Hematopoietic multipotent progenitor cell treated with erythropoietin and hydrocortisone succinate and interleukin-3 and kit ligand, for 6 days (in vitro differentiated cells): ENCODE results near the gene RGS7.
"Not testable (repeated sequence)": the region's sequence is repeated elsewhere in the genome, so short reads cannot be mapped to it uniquely, and the experiment has no call there.

Experiments used
- DNase-seq: peaks from one replicate; pipeline ENCODE4 v3.0.0-alpha.2; 2015

The RGS7 gene

GRCh38 chr1:240905225-240905765 lies 451.7 kb downstream of the RGS7 start:
- no peak for DNase-seq

DNA sequence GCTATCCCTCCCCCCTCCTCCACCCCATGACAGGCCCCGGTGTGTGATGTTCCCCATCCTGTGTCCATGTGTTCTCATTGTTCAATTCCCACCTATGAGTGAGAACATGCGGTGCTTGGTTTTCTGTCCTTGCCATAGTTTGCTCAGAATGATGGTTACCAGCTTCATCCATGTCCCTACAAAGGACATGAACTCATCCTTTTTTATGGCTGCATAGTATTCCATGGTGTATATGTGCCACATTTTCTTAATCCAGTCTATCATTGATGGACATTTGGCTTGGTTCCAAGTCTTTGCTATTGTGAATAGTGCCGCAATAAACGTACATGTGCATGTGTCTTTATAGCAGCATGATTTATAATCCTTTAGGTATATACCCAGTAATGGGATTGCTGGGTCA lies 461.6 kb downstream of the RGS7 start:
- not testable (repeated sequence) for DNase-seq

DNA sequence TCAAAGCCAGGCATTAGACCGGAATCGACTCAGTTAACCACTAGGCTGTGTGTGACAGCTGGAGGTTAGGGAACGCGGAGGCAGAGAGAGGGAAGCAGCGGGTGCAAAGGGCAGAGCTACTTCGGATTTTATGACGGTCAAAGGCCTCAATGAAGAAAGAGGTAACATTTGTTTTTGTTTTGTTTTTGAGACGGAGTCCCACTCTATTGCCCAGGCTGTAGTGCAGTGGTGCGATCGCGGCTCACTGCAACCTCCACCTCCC lies 468.3 kb downstream of the RGS7 start:
- DNase-seq, result no peak

DNA sequence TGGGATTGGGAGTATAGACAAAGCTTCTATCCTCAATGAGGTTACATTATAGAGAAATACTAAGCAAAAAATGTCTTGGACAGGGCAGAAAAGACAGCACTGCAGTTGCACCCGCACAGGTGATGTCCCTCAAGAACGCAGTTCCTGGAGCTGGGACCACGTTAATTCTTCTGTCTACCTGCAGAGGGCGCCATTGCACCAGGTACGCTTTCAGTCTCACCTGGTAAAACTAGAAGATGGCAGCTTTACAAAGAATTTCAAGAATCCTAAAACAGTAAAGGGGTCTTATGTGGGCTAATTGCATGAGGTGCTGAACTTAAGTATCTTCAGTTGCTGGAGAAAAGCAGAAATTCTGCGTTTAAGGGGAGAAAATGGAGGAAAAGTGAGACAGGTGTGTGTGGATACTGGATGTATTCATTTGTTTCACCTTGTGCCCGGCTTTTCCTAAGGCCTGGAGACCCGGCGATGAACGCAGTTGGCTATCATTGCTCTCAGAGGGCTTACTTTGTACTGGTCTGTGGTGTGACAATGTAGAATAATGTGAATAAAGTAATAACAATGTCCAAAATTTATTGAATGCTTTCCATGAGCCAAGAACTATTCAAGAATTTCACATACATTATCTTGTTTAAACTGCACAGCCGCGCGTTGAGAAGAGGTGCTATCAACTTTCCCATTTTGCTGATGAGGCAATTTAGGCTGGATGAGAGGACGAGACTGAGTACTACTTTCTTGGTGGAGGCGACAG lies 468.8 kb downstream of the RGS7 start:
- peak; percentile 34 for DNase-seq

GRCh38 chr1:240883490-240883889 lies 473.5 kb downstream of the RGS7 start:
- no peak for DNase-seq

DNA sequence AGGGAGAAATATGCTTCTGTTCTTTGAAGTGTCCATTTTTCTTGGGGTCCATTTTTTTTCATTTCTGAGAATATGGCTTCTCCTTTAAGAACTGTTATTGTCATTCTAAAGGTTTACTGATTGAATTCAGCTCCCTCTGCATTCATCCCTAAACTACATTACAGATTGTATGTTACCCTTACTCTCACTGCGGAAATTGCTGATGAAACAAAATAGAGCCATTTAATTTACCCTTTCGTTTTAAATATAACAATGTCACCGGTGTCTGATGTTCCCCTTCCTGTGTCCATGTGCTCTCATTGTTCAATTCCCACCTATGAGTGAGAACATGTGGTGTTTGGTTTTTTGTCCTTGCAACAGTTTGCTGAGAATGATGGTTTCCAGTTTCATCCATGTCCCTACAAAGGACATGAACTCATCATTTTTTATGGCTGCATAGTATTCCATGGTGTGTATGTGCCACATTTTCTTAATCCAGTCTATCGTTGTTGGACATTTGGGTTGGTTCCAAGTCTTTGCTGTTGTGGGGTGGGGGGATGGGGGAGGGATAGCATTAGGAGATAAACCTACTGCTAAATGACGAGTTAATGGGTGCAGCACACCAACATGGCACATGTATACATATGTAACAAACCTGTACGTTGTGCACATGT lies 474.2 kb downstream of the RGS7 start:
- DNase-seq, result not testable (repeated sequence)

- no peak for DNase-seq
Measured at GRCh38 chr1:240878631-240879030, 478.4 kb downstream of the RGS7 start.

DNA sequence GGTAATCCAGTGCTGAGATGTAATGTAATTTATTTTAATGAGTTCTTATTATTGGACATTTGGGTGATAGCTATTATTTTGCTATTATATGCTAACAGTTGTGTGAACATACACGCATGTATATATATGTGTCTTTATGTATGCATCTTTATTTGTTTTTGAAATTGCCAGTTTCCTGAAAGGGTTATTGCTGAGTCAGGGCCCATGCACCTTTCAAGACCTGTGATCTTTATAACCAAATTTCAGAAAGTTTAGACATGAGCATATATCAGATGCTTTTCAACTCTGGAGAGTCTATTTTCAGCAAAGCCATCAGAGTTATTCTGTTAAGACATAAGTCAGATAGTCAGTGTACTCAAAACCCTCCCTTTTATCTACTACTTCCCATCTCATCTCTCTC lies 479.4 kb downstream of the RGS7 start:
- no peak for DNase-seq

DNA sequence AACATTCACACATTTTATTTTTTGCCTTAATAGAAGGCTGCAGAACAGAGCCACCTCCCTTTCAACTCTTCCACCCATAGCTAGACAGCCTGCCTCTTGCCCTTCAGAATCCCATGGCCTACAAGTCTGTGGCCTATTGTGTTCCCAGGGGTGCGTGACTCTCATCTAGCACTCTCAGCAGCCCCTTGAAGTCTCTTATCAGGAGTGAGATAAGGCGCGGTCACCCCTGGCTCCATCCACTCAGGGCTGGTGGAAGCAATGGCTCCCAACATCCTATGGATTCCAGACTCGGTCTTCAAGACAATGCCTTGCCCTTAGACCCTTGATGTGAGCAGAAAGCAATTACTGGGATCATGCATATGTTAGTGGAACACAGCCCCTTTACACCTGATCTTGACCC lies 480.9 kb downstream of the RGS7 start:
- no peak for DNase-seq

DNA sequence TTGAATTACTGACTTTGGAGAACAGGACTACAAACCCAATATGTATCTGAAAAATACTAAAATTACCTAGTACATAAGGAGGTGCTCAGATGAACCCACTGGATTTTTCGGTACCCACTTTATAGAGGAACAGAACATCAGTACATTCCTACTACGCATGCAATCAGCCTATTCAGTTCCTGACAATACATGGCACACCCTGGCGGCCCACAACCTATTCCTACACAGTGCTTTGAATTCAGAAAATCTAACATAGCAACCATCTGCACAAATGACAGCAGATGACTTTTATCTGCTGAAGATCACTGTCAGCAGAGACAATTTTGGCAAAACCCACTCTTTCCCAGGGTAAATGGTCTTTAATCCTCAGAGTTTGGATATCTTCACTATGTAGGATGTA lies 487.9 kb downstream of the RGS7 start:
- DNase-seq, result no peak

- DNase-seq, result no peak
Measured at GRCh38 chr1:240866724-240867123, 490.3 kb downstream of the RGS7 start.

- DNase-seq, result no peak
Measured at GRCh38 chr1:240860023-240860422, 497.0 kb downstream of the RGS7 start.

DNA sequence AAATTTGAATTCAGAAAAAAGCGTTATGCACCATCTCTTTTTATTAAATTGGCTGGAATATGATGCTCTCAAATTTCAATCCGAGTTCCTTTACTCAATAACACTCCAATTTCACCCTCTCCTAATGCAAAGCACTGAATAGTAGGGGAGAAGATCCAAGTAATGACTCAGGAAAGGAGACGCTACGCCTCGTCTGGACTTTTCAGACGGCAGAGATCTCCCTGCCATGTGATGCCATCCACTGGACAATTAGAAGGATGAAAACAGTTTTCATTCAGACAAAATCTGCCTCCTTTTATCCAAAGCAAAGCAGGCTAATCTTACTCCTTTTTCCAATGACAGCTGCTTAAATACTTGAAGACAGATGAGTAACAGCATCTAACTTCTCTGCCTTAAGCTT lies 502.6 kb downstream of the RGS7 start:
- no peak for DNase-seq

- DNase-seq, result no peak
Measured at GRCh38 chr1:240847325-240847724, 509.7 kb downstream of the RGS7 start.

DNA sequence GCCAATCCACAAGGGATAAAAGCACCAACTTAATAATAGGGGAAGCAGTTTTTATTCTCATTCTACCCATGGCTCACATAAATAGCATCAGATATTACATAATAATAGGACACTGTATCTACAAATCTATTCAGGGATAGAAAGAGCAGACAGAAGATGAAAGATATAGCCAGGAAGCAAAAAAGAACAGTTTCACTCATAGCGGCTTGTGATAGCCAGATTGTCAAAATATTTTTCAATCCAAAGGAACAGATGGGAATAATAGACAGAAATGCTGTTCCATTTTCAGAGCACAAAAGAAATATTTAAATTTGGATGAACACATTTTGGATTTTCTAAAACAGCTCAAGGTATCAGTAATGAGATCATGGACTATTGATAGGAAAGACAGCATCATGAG lies 512.5 kb downstream of the RGS7 start:
- no peak for DNase-seq

GRCh38 chr1:240843798-240844197 lies 513.2 kb downstream of the RGS7 start:
- no peak for DNase-seq

DNA sequence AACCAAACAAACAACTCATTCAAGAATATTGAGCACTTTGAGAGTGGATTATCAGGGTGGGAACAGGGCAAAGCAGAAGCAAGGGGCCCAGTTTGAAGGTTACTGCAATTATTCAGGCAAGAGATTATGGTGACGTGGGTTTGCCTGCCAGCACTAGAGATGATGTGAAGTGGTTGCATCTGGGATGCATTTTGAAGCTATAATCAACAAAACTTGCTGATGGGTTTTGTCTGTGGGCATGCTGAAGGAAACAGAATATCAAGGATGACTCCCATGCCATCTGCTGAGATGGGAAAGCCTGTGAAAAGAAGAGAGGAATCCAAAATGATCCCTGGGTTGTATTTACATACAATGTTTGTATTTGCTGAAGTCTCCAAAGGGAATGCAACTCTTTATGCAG lies 520.7 kb downstream of the RGS7 start:
- no peak for DNase-seq

DNA sequence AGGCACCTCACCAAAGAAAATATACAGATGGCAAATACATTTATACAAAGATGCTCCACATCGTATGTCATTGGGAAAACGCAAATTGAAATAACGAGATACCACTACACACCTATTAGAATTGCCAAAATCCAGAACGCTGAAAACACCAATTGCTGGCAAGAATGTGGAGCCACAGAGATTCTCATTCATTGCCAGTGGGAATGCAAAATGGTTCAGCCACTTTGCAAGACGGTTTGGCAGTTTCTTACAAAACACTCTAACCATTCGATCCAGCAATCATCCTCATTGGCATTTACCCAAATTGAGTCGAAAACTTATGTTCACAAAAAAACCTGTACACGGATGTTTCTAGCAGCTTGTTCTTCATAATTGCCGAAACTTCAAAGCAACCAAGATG lies 521.7 kb downstream of the RGS7 start:
- DNase-seq, result no peak

DNA sequence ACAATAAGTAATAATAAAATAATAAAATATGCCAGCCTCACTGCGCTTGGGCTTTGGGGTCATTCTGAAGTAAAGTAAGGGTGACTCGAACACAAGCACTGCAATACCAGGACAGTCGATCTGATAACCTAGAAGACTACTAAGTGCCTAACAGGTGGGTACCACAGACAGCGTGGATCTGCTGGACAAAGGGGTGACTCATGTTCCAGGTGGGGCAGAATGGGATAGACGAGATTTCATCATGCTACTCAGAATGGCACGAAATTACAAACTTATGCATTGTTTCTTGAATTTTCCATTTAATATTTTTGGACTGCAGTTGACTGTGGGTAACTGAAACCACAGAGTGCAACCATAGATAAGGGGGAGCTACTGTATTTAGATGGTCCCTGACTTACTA lies 523.9 kb downstream of the RGS7 start:
- DNase-seq, result no peak

DNA sequence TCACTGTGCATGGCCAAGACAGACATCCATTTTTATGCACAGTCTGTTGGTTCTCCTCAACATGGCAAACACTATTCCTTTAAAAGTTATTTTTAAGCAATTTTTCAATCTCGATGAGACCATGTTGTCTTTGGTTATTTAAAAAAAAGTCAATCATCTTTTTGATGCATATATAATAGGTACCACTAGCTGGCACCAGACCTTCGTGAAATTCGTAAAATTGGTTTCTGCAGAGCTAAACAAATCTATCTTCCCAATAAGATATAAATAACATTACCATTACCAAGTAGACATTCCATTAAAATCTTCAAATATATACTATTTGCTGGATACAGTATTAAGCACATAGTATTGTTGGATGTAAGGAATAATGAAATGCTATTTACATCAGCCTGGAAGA lies 525.1 kb downstream of the RGS7 start:
- DNase-seq, result no peak

DNA sequence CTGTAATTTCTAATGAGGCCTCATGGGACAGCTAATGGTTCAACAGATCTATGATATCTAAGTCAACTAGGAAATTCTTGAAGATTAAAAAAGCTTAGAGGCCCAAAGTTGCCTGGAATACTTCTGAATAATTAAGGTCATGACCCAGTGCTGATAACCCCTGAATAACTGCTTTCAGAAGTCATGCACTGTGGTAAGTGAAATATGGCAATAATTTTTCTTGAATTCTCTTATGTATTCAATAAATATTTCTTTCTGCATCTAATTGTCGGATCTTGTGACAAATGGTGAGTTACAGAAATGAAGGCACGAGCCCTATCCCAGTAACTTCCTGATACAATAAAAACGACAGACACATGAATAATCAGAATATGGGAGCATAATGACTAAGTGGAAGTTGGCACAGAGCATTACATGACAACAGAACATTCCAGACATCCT lies 525.8 kb downstream of the RGS7 start:
- no peak for DNase-seq

GRCh38 chr1:240829487-240829886 lies 527.5 kb downstream of the RGS7 start:
- no peak for DNase-seq

DNA sequence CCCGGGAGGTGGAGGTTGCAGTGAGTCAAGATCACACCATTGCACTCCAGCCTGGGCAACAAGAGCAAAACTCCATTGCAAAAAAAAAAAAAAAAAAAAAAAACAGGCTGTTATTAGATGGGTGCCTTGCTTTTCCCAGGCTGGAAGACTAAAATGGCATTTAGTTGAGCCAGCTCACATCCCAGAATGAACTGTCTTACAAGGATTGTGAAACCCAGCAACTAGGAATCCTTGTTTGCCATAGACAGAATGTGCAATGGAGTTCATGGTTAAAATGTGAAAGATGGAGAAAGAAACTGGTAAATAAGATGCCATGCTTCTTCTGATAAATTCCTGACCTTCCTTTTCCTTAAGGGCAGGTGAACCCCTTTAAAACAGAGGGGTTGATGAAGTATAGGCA lies 529.2 kb downstream of the RGS7 start:
- DNase-seq, result no peak

DNA sequence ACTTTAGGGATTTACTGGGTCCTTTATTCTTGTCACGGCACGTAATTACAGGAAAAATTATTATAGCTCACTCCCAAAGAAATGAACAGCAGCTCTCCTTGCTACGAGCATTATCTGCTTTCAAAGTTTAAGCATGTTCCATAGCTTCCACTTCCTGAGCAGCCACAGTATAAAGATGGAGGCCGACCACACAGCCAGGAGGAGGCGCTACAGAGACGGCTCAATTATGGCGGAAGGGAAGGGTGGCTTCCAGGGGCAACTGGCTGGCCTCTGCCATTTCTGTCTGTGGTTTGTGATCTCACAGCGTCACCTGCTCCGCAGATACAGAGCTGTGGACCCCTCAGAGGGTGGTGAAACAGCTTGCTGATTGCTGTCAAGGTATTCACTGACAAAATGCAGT lies 532.8 kb downstream of the RGS7 start:
- DNase-seq, result no peak

GRCh38 chr1:240823357-240823756 lies 533.6 kb downstream of the RGS7 start:
- no peak for DNase-seq
